GM23338 (cell line): Measurements from ENCODE around the gene RYR2. TPM values are rescaled to one million over a fixed set of nuclear protein-coding genes. Genes with fewer than 3 reads are reported as not detected.
A peak's percentile ranks its signal among the peaks of the same experiment; 100 is the strongest.

Experiments
- ATAC-seq: fragments of 200-7000 bp; cut with Tn5 transposase; 3 replicates; pipeline ENCODE4 v1.9.1; 2020
- DNase-seq: peaks from one replicate; pipeline ENCODE4 v3.0.0-alpha.2; 2015; ENCODE audit warnings: low spot score
- H2AFZ ChIP-seq: fragments of 200-600 bp; sonication (generic); 2 replicates; pipeline ENCODE4 v1.8.0; 2016; ENCODE audit warnings: antibody characterized with exemption, mild to moderate bottlenecking, moderate library complexity
- H3F3A ChIP-seq: fragments of 200-600 bp; sonication (generic); replicated peaks from 2 replicates; pipeline ENCODE4 v1.8.0; 2017; ENCODE audit warnings: antibody characterized with exemption, mixed run types, low read depth
- H3K27ac ChIP-seq: fragments of 200-600 bp; sonication (generic); 2 replicates; pipeline ENCODE4 v1.6.1; 2016; ENCODE audit warnings: low read depth
- H3K27me3 ChIP-seq: fragments of 200-600 bp; sonication (generic); 2 replicates; pipeline ENCODE4 v1.8.0; 2016; ENCODE audit warnings: mild to moderate bottlenecking, mixed run types, moderate library complexity; ENCODE audit not compliant: insufficient read depth
- H3K36me3 ChIP-seq: fragments of 200-600 bp; sonication (generic); 2 replicates; pipeline ENCODE4 v1.8.0; 2016; ENCODE audit warnings: mild to moderate bottlenecking; ENCODE audit not compliant: insufficient read depth
- H3K4me1 ChIP-seq: fragments of 200-600 bp; sonication (generic); 2 replicates; pipeline ENCODE4 v1.8.0; 2016; ENCODE audit warnings: mild to moderate bottlenecking, moderate library complexity; ENCODE audit not compliant: insufficient read depth
- H3K4me2 ChIP-seq: fragments of 200-600 bp; sonication (generic); 2 replicates; pipeline ENCODE4 v1.7.1; 2017; ENCODE audit warnings: mixed run types
- H3K4me3 ChIP-seq: fragments of 200-600 bp; sonication (generic); 2 replicates; pipeline ENCODE4 v1.6.1; 2016; ENCODE audit warnings: mixed run types
- H3K79me2 ChIP-seq: fragments of 200-600 bp; sonication (generic); replicated peaks from 2 replicates; pipeline ENCODE4 v1.8.0; 2017; ENCODE audit warnings: mild to moderate bottlenecking; ENCODE audit not compliant: insufficient read depth
- H3K9me2 ChIP-seq: fragments of 200-600 bp; sonication (generic); 2 replicates; pipeline ENCODE4 v1.8.0; 2017; ENCODE audit not compliant: insufficient read depth
- H4K20me1 ChIP-seq: fragments of 200-600 bp; sonication (generic); replicated peaks from 2 replicates; pipeline ENCODE4 v1.8.0; 2017; ENCODE audit warnings: mild to moderate bottlenecking; ENCODE audit not compliant: insufficient read depth
- H3K27ac Mint-ChIP-seq: 2 replicates; pipeline ENCODE4 v1.8.0; 2020; ENCODE audit warnings: inconsistent platforms, mild to moderate bottlenecking, moderate library complexity, mixed read lengths
- H3K27me3 Mint-ChIP-seq: 3 replicates; pipeline ENCODE4 v1.8.0; 2022; ENCODE audit warnings: low read depth, mild to moderate bottlenecking, moderate library complexity, mixed read lengths, inconsistent platforms; ENCODE audit not compliant: insufficient read depth, poor library complexity
- H3K36me3 Mint-ChIP-seq: 3 replicates; pipeline ENCODE4 v1.8.0; 2021; ENCODE audit warnings: low read depth, mild to moderate bottlenecking, inconsistent platforms, moderate library complexity, mixed read lengths
- H3K4me1 Mint-ChIP-seq: 3 replicates; pipeline ENCODE4 v1.8.0; 2020; ENCODE audit warnings: mild to moderate bottlenecking, inconsistent platforms, mixed read lengths
- H3K4me3 Mint-ChIP-seq: 3 replicates; pipeline ENCODE4 v1.8.0; 2021; ENCODE audit warnings: moderate library complexity, mild to moderate bottlenecking, inconsistent platforms, mixed read lengths
- H3K9me3 Mint-ChIP-seq: 3 replicates; pipeline ENCODE4 v1.8.0; 2020; ENCODE audit warnings: moderate library complexity, mild to moderate bottlenecking, inconsistent platforms, mixed read lengths
- CREB1 ChIP-seq: fragments of 250-450 bp; sonication (Bioruptor Pico); IDR thresholded peaks from 2 replicates; pipeline ENCODE4 v1.5.0; 2020; ENCODE audit warnings: low read depth, mild to moderate bottlenecking, moderate library complexity
- EZH2 ChIP-seq: fragments of 200-600 bp; sonication (generic); IDR thresholded peaks from one replicate; pipeline ENCODE4 v1.8.0; 2017; ENCODE audit warnings: antibody characterized with exemption, mild to moderate bottlenecking, low read depth; ENCODE audit not compliant: unreplicated experiment
- NANOG ChIP-seq: IDR thresholded peaks from 2 replicates; pipeline ENCODE4 v1.6.1; 2016; ENCODE audit warnings: antibody characterized with exemption, borderline replicate concordance
- ZNF114 ChIP-seq: fragments of 250-450 bp; sonication (Bioruptor Pico); IDR thresholded peaks from 2 replicates; pipeline ENCODE4 v1.5.0; 2020; ENCODE audit warnings: mild to moderate bottlenecking, moderate library complexity
- polyA plus RNA-seq: library from polyadenylated mRNA; unstranded; fragments of >200 nt; fragmentation: Nextera tagmentation; extraction: Ambion mirVana; gene quantifications from 2 replicates; pipeline ENCODE4 v1.2.1, GENCODE V29; 2016
- total RNA-seq: library from RNA; depleted of rRNA; stranded (reverse); fragments of >200 nt; shearing (Covaris generic); gene quantifications from 2 replicates; pipeline ENCODE4 v1.2.3, GENCODE V29; 2014
- TF ChIP-seq, protein P1 (sequence below): fragments of 250-450 bp; sonication (Bioruptor Pico); IDR thresholded peaks from 2 replicates; pipeline ENCODE4 v1.5.0; 2020; ENCODE audit warnings: mild to moderate bottlenecking, moderate library complexity

RYR2 gene
- total and polyA plus RNA-seq, 2 experiments from 2014 or later: 8.9 to 10.0 TPM

DNA sequence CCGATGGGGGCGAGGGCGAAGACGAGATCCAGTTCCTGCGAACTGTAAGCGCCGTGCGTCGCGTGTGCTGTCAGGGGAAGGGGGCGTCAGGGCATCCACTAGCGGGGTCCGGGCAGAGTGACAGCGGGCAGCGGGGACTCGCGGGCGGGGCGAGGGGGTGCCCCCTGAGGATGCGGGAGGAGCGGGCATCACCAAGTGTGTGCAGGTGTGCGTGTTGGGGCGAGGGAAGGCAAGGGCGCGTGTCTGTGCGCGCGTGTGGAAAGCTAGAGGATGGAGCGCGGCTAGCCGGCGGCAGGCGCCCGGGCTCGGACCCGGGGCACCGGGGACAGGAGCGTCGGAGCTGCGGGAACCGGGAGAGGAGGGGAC lies 525 bp downstream of the RYR2 start (continued):
- TF ChIP-seq, protein P1, sequence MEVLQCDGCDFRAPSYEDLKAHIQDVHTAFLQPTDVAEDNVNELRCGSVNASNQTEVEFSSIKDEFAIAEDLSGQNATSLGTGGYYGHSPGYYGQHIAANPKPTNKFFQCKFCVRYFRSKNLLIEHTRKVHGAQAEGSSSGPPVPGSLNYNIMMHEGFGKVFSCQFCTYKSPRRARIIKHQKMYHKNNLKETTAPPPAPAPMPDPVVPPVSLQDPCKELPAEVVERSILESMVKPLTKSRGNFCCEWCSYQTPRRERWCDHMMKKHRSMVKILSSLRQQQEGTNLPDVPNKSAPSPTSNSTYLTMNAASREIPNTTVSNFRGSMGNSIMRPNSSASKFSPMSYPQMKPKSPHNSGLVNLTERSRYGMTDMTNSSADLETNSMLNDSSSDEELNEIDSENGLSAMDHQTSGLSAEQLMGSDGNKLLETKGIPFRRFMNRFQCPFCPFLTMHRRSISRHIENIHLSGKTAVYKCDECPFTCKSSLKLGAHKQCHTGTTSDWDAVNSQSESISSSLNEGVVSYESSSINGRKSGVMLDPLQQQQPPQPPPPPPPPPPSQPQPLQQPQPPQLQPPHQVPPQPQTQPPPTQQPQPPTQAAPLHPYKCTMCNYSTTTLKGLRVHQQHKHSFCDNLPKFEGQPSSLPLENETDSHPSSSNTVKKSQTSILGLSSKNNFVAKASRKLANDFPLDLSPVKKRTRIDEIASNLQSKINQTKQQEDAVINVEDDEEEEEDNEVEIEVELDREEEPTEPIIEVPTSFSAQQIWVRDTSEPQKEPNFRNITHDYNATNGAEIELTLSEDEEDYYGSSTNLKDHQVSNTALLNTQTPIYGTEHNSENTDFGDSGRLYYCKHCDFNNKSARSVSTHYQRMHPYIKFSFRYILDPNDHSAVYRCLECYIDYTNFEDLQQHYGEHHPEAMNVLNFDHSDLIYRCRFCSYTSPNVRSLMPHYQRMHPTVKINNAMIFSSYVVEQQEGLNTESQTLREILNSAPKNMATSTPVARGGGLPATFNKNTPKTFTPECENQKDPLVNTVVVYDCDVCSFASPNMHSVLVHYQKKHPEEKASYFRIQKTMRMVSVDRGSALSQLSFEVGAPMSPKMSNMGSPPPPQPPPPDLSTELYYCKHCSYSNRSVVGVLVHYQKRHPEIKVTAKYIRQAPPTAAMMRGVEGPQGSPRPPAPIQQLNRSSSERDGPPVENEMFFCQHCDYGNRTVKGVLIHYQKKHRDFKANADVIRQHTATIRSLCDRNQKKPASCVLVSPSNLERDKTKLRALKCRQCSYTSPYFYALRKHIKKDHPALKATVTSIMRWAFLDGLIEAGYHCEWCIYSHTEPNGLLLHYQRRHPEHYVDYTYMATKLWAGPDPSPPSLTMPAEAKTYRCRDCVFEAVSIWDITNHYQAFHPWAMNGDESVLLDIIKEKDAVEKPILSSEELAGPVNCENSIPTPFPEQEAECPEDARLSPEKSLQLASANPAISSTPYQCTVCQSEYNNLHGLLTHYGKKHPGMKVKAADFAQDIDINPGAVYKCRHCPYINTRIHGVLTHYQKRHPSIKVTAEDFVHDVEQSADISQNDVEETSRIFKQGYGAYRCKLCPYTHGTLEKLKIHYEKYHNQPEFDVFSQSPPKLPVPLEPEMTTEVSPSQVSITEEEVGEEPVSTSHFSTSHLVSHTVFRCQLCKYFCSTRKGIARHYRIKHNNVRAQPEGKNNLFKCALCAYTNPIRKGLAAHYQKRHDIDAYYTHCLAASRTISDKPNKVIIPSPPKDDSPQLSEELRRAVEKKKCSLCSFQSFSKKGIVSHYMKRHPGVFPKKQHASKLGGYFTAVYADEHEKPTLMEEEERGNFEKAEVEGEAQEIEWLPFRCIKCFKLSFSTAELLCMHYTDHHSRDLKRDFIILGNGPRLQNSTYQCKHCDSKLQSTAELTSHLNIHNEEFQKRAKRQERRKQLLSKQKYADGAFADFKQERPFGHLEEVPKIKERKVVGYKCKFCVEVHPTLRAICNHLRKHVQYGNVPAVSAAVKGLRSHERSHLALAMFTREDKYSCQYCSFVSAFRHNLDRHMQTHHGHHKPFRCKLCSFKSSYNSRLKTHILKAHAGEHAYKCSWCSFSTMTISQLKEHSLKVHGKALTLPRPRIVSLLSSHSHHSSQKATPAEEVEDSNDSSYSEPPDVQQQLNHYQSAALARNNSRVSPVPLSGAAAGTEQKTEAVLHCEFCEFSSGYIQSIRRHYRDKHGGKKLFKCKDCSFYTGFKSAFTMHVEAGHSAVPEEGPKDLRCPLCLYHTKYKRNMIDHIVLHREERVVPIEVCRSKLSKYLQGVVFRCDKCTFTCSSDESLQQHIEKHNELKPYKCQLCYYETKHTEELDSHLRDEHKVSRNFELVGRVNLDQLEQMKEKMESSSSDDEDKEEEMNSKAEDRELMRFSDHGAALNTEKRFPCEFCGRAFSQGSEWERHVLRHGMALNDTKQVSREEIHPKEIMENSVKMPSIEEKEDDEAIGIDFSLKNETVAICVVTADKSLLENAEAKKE: no peak
- TF ChIP-seq CREB1 (CRISPR knock-in tag): no peak
- no peak for TF ChIP-seq NANOG
- no peak for TF ChIP-seq EZH2

DNA sequence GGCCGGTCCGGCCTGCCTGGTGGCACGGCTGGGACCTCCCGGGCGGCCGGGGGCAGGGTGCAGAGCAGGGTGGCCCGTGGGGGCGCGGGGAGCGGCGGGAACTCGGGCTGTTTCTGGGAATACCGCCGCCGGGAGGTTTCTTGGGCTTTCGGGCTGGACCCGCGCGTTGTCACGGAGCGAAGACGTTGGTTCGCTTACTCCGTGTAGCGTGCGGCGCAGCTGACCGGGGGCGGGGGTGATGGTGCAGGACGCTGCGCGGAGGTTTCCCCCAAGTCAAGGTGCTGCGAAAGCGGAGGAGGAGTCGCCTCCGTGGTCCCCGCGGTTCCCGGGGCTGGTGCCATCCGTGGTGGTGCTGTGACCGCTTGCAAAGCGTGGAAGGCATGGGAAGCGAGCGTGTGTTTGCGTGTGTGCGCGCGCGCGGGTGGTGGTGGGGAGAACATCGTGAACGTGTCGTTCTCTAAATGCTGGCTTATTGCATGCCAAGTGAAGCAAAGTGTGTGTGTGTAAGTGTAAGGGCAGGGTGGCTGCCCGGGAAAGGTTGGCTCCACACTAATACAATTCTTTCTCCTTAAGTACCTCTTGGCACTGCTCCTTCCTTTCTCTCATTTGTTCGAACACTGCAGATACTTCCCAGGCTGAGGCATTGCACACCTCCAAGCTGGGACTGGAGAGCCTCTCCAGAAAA lies 1.1 kb downstream of the RYR2 start:
- no peak overlapping the region; the same call in 1 of the 2 replicates for H2AFZ ChIP-seq
- Mint-ChIP-seq H3K27me3 (peaks cover 29% of the 10 kb centered on the region), H3K36me3 (peaks cover 5% of the 10 kb centered on the region; the same call in 1 of the 3 replicates), H3K27ac (no peak overlapping the region), H3K4me1 (peaks cover 26% of the 10 kb centered on the region), H3K4me3 (peak overlapping the region; percentile 82), H3K9me3 (no peaks in the 10 kb centered on the region; the same call in 1 of the 3 replicates)
- H3K4me1 ChIP-seq: peaks cover 48% of the 10 kb centered on the region
- peaks cover 46% of the 10 kb centered on the region for H3K79me2 ChIP-seq
- no peaks in the 10 kb centered on the region for H3K36me3 ChIP-seq
- ATAC-seq: peak; percentile 45
- H3K4me3 ChIP-seq: peak overlapping the region; percentile 70
- no peaks in the 10 kb centered on the region for H4K20me1 ChIP-seq
- peak; percentile 60 for DNase-seq
- peaks cover 48% of the 10 kb centered on the region for H3K27me3 ChIP-seq
- no peak overlapping the region for H3K27ac ChIP-seq
- TF ChIP-seq EZH2 (peak; percentile 43), ZNF114 (CRISPR knock-in tag) (no peak)
- H3F3A ChIP-seq: peaks cover 5% of the 10 kb centered on the region; the same call in 1 of the 2 replicates
- H3K4me2 ChIP-seq: peak overlapping the region; percentile 91
- 0 out of 2 replicates have a peak, but pooled peaks cover 2% of the 10 kb centered on the region for H3K9me2 ChIP-seq
